GM12892 (cell line): ENCODE results near the gene ZC3H14.

ENCODE experiments used
- POLR2A ChIP-seq: IDR thresholded peaks from 2 replicates; pipeline ENCODE4 v1.6.1; 2011; ENCODE audit warnings: low read depth, low read length, control low read depth
- POLR2AphosphoS5 ChIP-seq: IDR thresholded peaks from 2 replicates; pipeline ENCODE4 v1.6.1; 2011; ENCODE audit warnings: low read depth, low read length, control low read depth
- TAF1 ChIP-seq: IDR thresholded peaks from 2 replicates; pipeline ENCODE4 v1.6.1; 2011; ENCODE audit warnings: low read depth, mild to moderate bottlenecking, control low read depth, low read length, borderline replicate concordance

- TF ChIP-seq POLR2A (no peak), POLR2AphosphoS5 (no peak), TAF1 (no peak)
Measured at GRCh38 chr14:88533064-88533602, 29.7 kb upstream of the ZC3H14 start.
